ENCODE data around the gene PAX2.

Gene PAX2

GRCh38 chr10:100867261-100867963 is 122.0 kb downstream of the PAX2 start:
- no peak overlapping the region for H2BK5ac ChIP-seq (ENCODE audit: low read length)
- no peak overlapping the region for H3K56ac ChIP-seq (ENCODE audit: low read length)
- H2BK15ac ChIP-seq (replicated peaks; ENCODE audit: low read depth) = no peak overlapping the region
- no peak overlapping the region for H3K27ac ChIP-seq (ENCODE audit: low read depth, low read length)
- H3K27me3 ChIP-seq (ENCODE audit: insufficient read depth, low read length, poor library complexity) = peaks cover 8% of the 10 kb centered on the region
- H3K23ac ChIP-seq (ENCODE audit: low read length) = no peak overlapping the region
- no peak overlapping the region for H2AK5ac ChIP-seq (ENCODE audit: low read length)
- no peak overlapping the region for H3K4me3 ChIP-seq (ENCODE audit: low read length)
- H3K79me1 ChIP-seq (ENCODE audit: low read length) = no peaks in the 10 kb centered on the region
- H3K4me1 ChIP-seq (ENCODE audit: control insufficient read depth, low read depth, low read length) = no peaks in the 10 kb centered on the region
- DNase-seq = no peak
- no CpG with 5 or more reads among the region's 8 CpGs for WGBS (ENCODE audit: extremely low coverage, insufficient coverage, low lambda C conversion rate)
- H3K4me2 ChIP-seq (ENCODE audit: low read length) = no peak overlapping the region
- H3K4ac ChIP-seq (ENCODE audit: low read depth, low read length) = no peak overlapping the region
- H3K79me2 ChIP-seq (ENCODE audit: control insufficient read depth, insufficient read depth, low read length) = no peaks in the 10 kb centered on the region
- H3K9ac ChIP-seq (ENCODE audit: low read length) = no peak overlapping the region
- H4K5ac ChIP-seq (ENCODE audit: low read length) = no peak overlapping the region
- no peak overlapping the region for H4K8ac ChIP-seq (ENCODE audit: low read depth, low read length)
- no peak overlapping the region for H3K18ac ChIP-seq (ENCODE audit: low read length)
- H3K36me3 ChIP-seq (ENCODE audit: control insufficient read depth, insufficient read depth, low read length) = no peaks in the 10 kb centered on the region
- H2BK120ac ChIP-seq (ENCODE audit: low read depth, low read length) = no peak overlapping the region

GRCh38 chr10:100868382-100868781 is 123.0 kb downstream of the PAX2 start:
- no CpG with 5 or more reads among the region's 3 CpGs for WGBS (ENCODE audit: extremely low coverage, insufficient coverage, low lambda C conversion rate)
- no peak overlapping the region for H2BK5ac ChIP-seq (ENCODE audit: low read length)
- H3K4me1 ChIP-seq (ENCODE audit: control insufficient read depth, low read depth, low read length) = peaks cover 2% of the 10 kb centered on the region
- H2AK5ac ChIP-seq (ENCODE audit: low read length) = no peak overlapping the region
- no peak overlapping the region for H2BK120ac ChIP-seq (ENCODE audit: low read depth, low read length)
- no peak overlapping the region for H3K18ac ChIP-seq (ENCODE audit: low read length)
- no peak overlapping the region for H3K56ac ChIP-seq (ENCODE audit: low read length)
- no peak overlapping the region for H3K27ac ChIP-seq (ENCODE audit: low read depth, low read length)
- DNase-seq = no peak
- H2BK15ac ChIP-seq (replicated peaks; ENCODE audit: low read depth) = no peak overlapping the region
- H3K79me2 ChIP-seq (ENCODE audit: control insufficient read depth, insufficient read depth, low read length) = no peaks in the 10 kb centered on the region
- H3K23ac ChIP-seq (ENCODE audit: low read length) = no peak overlapping the region
- no peak overlapping the region for H4K8ac ChIP-seq (ENCODE audit: low read depth, low read length)
- H3K4me2 ChIP-seq (ENCODE audit: low read length) = no peak overlapping the region
- no peaks in the 10 kb centered on the region for H3K36me3 ChIP-seq (ENCODE audit: control insufficient read depth, insufficient read depth, low read length)
- H3K4me3 ChIP-seq (ENCODE audit: low read length) = no peak overlapping the region
- H3K9ac ChIP-seq (ENCODE audit: low read length) = no peak overlapping the region
- no peaks in the 10 kb centered on the region for H3K79me1 ChIP-seq (ENCODE audit: low read length)
- H3K4ac ChIP-seq (ENCODE audit: low read depth, low read length) = no peak overlapping the region
- H4K5ac ChIP-seq (ENCODE audit: low read length) = no peak overlapping the region
- peaks cover 8% of the 10 kb centered on the region for H3K27me3 ChIP-seq (ENCODE audit: insufficient read depth, low read length, poor library complexity)

- WGBS (ENCODE audit: extremely low coverage, insufficient coverage, low lambda C conversion rate) = no CpG with 5 or more reads among the region's 4 CpGs
- H3K23ac ChIP-seq (ENCODE audit: low read length) = no peak overlapping the region
- no peaks in the 10 kb centered on the region for H3K36me3 ChIP-seq (ENCODE audit: control insufficient read depth, insufficient read depth, low read length)
- H3K4me1 ChIP-seq (ENCODE audit: control insufficient read depth, low read depth, low read length) = peaks cover 2% of the 10 kb centered on the region
- no peak overlapping the region for H3K9ac ChIP-seq (ENCODE audit: low read length)
- no peak overlapping the region for H3K4me2 ChIP-seq (ENCODE audit: low read length)
- no peak overlapping the region for H3K56ac ChIP-seq (ENCODE audit: low read length)
- H3K27me3 ChIP-seq (ENCODE audit: insufficient read depth, low read length, poor library complexity) = peaks cover 8% of the 10 kb centered on the region
- H3K79me2 ChIP-seq (ENCODE audit: control insufficient read depth, insufficient read depth, low read length) = no peaks in the 10 kb centered on the region
- no peak overlapping the region for H4K8ac ChIP-seq (ENCODE audit: low read depth, low read length)
- H3K4ac ChIP-seq (ENCODE audit: low read depth, low read length) = no peak overlapping the region
- no peaks in the 10 kb centered on the region for H3K79me1 ChIP-seq (ENCODE audit: low read length)
- H2BK5ac ChIP-seq (ENCODE audit: low read length) = no peak overlapping the region
- H2AK5ac ChIP-seq (ENCODE audit: low read length) = no peak overlapping the region
- no peak for DNase-seq
- H3K18ac ChIP-seq (ENCODE audit: low read length) = no peak overlapping the region
- no peak overlapping the region for H3K4me3 ChIP-seq (ENCODE audit: low read length)
- H2BK15ac ChIP-seq (replicated peaks; ENCODE audit: low read depth) = no peak overlapping the region
- H3K27ac ChIP-seq (ENCODE audit: low read depth, low read length) = no peak overlapping the region
- H2BK120ac ChIP-seq (ENCODE audit: low read depth, low read length) = no peak overlapping the region
- H4K5ac ChIP-seq (ENCODE audit: low read length) = no peak overlapping the region
Observed at GRCh38 chr10:100869399-100869798, 124.0 kb downstream of the PAX2 start.

GRCh38 chr10:100872034-100872791 is 126.8 kb downstream of the PAX2 start:
- peaks cover 1% of the 10 kb centered on the region for H3K27me3 ChIP-seq (ENCODE audit: insufficient read depth, low read length, poor library complexity)

GRCh38 chr10:100873146-100873826 is 127.9 kb downstream of the PAX2 start:
- WGBS (ENCODE audit: extremely low coverage, insufficient coverage, low lambda C conversion rate) = no CpG with 5 or more reads among the region's 7 CpGs
- Histone ChIP-seq H3K4ac (ENCODE audit: low read depth, low read length) (no peak overlapping the region), H3K79me2 (ENCODE audit: control insufficient read depth, insufficient read depth, low read length) (no peaks in the 10 kb centered on the region), H3K27ac (ENCODE audit: low read depth, low read length) (no peak overlapping the region), H3K4me2 (ENCODE audit: low read length) (no peak overlapping the region), H2BK120ac (ENCODE audit: low read depth, low read length) (no peak overlapping the region), H2BK15ac (replicated peaks; ENCODE audit: low read depth) (no peak overlapping the region), H2AK5ac (ENCODE audit: low read length) (no peak overlapping the region), H3K36me3 (ENCODE audit: control insufficient read depth, insufficient read depth, low read length) (no peaks in the 10 kb centered on the region), H3K27me3 (ENCODE audit: insufficient read depth, low read length, poor library complexity) (no peaks in the 10 kb centered on the region), H3K79me1 (ENCODE audit: low read length) (no peaks in the 10 kb centered on the region), H3K4me1 (ENCODE audit: control insufficient read depth, low read depth, low read length) (peaks cover 2% of the 10 kb centered on the region), H3K18ac (ENCODE audit: low read length) (no peak overlapping the region), H3K56ac (ENCODE audit: low read length) (peak overlapping the region; percentile 78), H2BK5ac (ENCODE audit: low read length) (no peak overlapping the region), H4K8ac (ENCODE audit: low read depth, low read length) (no peak overlapping the region), H4K5ac (ENCODE audit: low read length) (no peak overlapping the region), H3K9ac (ENCODE audit: low read length) (no peak overlapping the region), H3K4me3 (ENCODE audit: low read length) (no peak overlapping the region), H3K23ac (ENCODE audit: low read length) (no peak overlapping the region)
- peak; percentile 66 for DNase-seq

More at GRCh38 chr10:100872034-100872791, 126.8 kb downstream of the PAX2 start:
- H3K79me1 ChIP-seq (ENCODE audit: low read length) = no peaks in the 10 kb centered on the region
- H3K4me2 ChIP-seq (ENCODE audit: low read length) = no peak overlapping the region
- H3K18ac ChIP-seq (ENCODE audit: low read length) = no peak overlapping the region
- DNase-seq = peak; percentile 70
- no peak overlapping the region for H4K5ac ChIP-seq (ENCODE audit: low read length)
- peaks cover 2% of the 10 kb centered on the region for H3K4me1 ChIP-seq (ENCODE audit: control insufficient read depth, low read depth, low read length)
- no peak overlapping the region for H4K8ac ChIP-seq (ENCODE audit: low read depth, low read length)
- H3K4ac ChIP-seq (ENCODE audit: low read depth, low read length) = no peak overlapping the region
- no peak overlapping the region for H2BK120ac ChIP-seq (ENCODE audit: low read depth, low read length)
- H3K23ac ChIP-seq (ENCODE audit: low read length) = no peak overlapping the region
- no peak overlapping the region for H3K4me3 ChIP-seq (ENCODE audit: low read length)
- no peak overlapping the region for H3K9ac ChIP-seq (ENCODE audit: low read length)
- H2AK5ac ChIP-seq (ENCODE audit: low read length) = no peak overlapping the region
- peak overlapping the region; percentile 34 for H3K56ac ChIP-seq (ENCODE audit: low read length)
- H3K27ac ChIP-seq (ENCODE audit: low read depth, low read length) = no peak overlapping the region
- H2BK5ac ChIP-seq (ENCODE audit: low read length) = peak overlapping the region; percentile 35
- no peak overlapping the region for H2BK15ac ChIP-seq (replicated peaks; ENCODE audit: low read depth)
- H3K36me3 ChIP-seq (ENCODE audit: control insufficient read depth, insufficient read depth, low read length) = no peaks in the 10 kb centered on the region
- no peaks in the 10 kb centered on the region for H3K79me2 ChIP-seq (ENCODE audit: control insufficient read depth, insufficient read depth, low read length)
- no CpG with 5 or more reads among the region's 11 CpGs for WGBS (ENCODE audit: extremely low coverage, insufficient coverage, low lambda C conversion rate)

All from mesendoderm (in vitro differentiated cells).